ENCODE measurements around the gene SSBP3. TPM values are rescaled to one million over a fixed set of nuclear protein-coding genes. Genes with fewer than 3 reads are reported as not detected.
A peak's percentile ranks its signal among the peaks of the same experiment; 100 is the strongest.

The SSBP3 gene
- total and polyA plus RNA-seq, 9 of the 15 experiments (the other 6 are each of a cell fraction or from before 2014, with no cell fraction given) = 8.7 to 108 (median 33.8) TPM

GRCh38 chr1:54332781-54333585 lies 73.2 kb downstream of the SSBP3 start (continued):
- TF ChIP-seq, protein P1, sequence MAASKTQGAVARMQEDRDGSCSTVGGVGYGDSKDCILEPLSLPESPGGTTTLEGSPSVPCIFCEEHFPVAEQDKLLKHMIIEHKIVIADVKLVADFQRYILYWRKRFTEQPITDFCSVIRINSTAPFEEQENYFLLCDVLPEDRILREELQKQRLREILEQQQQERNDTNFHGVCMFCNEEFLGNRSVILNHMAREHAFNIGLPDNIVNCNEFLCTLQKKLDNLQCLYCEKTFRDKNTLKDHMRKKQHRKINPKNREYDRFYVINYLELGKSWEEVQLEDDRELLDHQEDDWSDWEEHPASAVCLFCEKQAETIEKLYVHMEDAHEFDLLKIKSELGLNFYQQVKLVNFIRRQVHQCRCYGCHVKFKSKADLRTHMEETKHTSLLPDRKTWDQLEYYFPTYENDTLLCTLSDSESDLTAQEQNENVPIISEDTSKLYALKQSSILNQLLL (CRISPR knock-in tag; IDR thresholded peaks at IDR 0.05; ENCODE audit: borderline replicate concordance) = no peak
- TF ChIP-seq NFXL1 (CRISPR knock-in tag; IDR thresholded peaks at IDR 0.05) (no peak), POLR2B (IDR thresholded peaks at IDR 0.05; ENCODE audit: low read depth, partially characterized antibody) (no peak), MIER1 (IDR thresholded peaks at IDR 0.05; ENCODE audit: low read depth) (no peak), EGR1 (conservative IDR thresholded peaks at IDR 0.05) (peak; percentile 66), ZNF121 (CRISPR knock-in tag; conservative IDR thresholded peaks at IDR 0.05) (no peak), LEF1 (IDR thresholded peaks at IDR 0.05) (no peak), IRF2 (CRISPR knock-in tag; IDR thresholded peaks at IDR 0.05) (0 out of 2 replicates have a peak, but pooled peaks have one; percentile 31), ZNF316 (IDR thresholded peaks at IDR 0.05) (no peak), RBM39 (optimal IDR thresholded peaks at IDR 0.05; ENCODE audit: low read depth, low read length) (no peak), TCF7L2 (IDR thresholded peaks at IDR 0.05; ENCODE audit: low read depth, low read length) (no peak), HDGF (IDR thresholded peaks at IDR 0.05) (no peak), TAF7 (tag; IDR thresholded peaks at IDR 0.05) (no peak), CBFB (CRISPR knock-in tag; IDR thresholded peaks at IDR 0.05) (0 out of 2 replicates have a peak, but pooled peaks have one; percentile 31), RHOXF2B (CRISPR knock-in tag; conservative IDR thresholded peaks at IDR 0.05) (no peak), PHB (CRISPR knock-in tag; IDR thresholded peaks at IDR 0.05) (no peak), BCOR (IDR thresholded peaks at IDR 0.05) (no peak), BCL6 (CRISPR knock-in tag; IDR thresholded peaks at IDR 0.05) (no peak), ARID4B (CRISPR knock-in tag; IDR thresholded peaks at IDR 0.05) (0 out of 2 replicates have a peak, but pooled peaks have one; percentile 15), ZNF699 (CRISPR knock-in tag; IDR thresholded peaks at IDR 0.05; ENCODE audit: insufficient replicate concordance) (no peak), CEBPG (CRISPR knock-in tag; IDR thresholded peaks at IDR 0.05) (no peak), CEBPG (tag; conservative IDR thresholded peaks at IDR 0.05 in 1 of 2, IDR thresholded peaks at IDR 0.05 in 1 of 2) (no peak), NR2F6 (CRISPR knock-in tag; IDR thresholded peaks at IDR 0.05) (no peak), RBM34 (IDR thresholded peaks at IDR 0.05; ENCODE audit: borderline replicate concordance, insufficient read depth, low read length) (no peak), ZNF140 (CRISPR knock-in tag; IDR thresholded peaks at IDR 0.05) (no peak), ZNF274 (IDR thresholded peaks at IDR 0.05; ENCODE audit: borderline replicate concordance, low read depth, low read length) (no peak), BHLHE40 (IDR thresholded peaks at IDR 0.05; ENCODE audit: low read length) (peak; percentile 28; the same call in 1 of the 2 replicates)
